GM12892 (cell line): ENCODE measurements around the gene VAPA.

Experiments
- POLR2A ChIP-seq: IDR thresholded peaks from 2 replicates; pipeline ENCODE4 v1.6.1; 2011; ENCODE audit warnings: low read depth, low read length, control low read depth
- POLR2AphosphoS5 ChIP-seq: IDR thresholded peaks from 2 replicates; pipeline ENCODE4 v1.6.1; 2011; ENCODE audit warnings: low read depth, low read length, control low read depth
- TAF1 ChIP-seq: IDR thresholded peaks from 2 replicates; pipeline ENCODE4 v1.6.1; 2011; ENCODE audit warnings: low read depth, mild to moderate bottlenecking, control low read depth, low read length, borderline replicate concordance

GRCh38 chr18:9950289-9951016 is 36.6 kb downstream of the VAPA start:
- TF ChIP-seq POLR2A (no peak), POLR2AphosphoS5 (no peak), TAF1 (no peak)
